Hepatocyte (in vitro differentiated cells): ENCODE results near the gene TET1.

Source experiments
- CTCF ChIP-seq: fragments of 200-600 bp; sonication (generic); IDR thresholded peaks from 2 replicates; pipeline ENCODE4 v1.5.1; 2016; ENCODE audit warnings: antibody characterized with exemption, mild to moderate bottlenecking; ENCODE audit not compliant: poor library complexity
- EZH2phosphoT487 ChIP-seq: fragments of 200-600 bp; sonication (generic); IDR thresholded peaks from one replicate; pipeline ENCODE4 v1.6.1; 2018; ENCODE audit warnings: antibody characterized with exemption, mild to moderate bottlenecking, low read depth, moderate library complexity; ENCODE audit not compliant: unreplicated experiment, severe bottlenecking

- TF ChIP-seq CTCF (no peak), EZH2phosphoT487 (no peak)
Observed at GRCh38 chr10:68600041-68600778, 40.1 kb downstream of the TET1 start.
